ENCODE measurements around the gene IQCK.

Gene IQCK

GRCh38 chr16:19754644-19755036 is 36.6 kb downstream of the IQCK start:
- DNase-seq (ENCODE audit: low spot score) (no peak), FAIRE-seq (no peak)

- DNase-seq (ENCODE audit: low spot score), result no peak
- no peak for FAIRE-seq
Observed at GRCh38 chr16:19755268-19755667, 37.2 kb downstream of the IQCK start.

- FAIRE-seq (no peak), DNase-seq (ENCODE audit: low spot score) (peak; percentile 13)
Observed at GRCh38 chr16:19757026-19757425, 39.0 kb downstream of the IQCK start.

- FAIRE-seq, result no peak
- DNase-seq (ENCODE audit: low spot score), result no peak
Observed at GRCh38 chr16:19757762-19758595, 39.9 kb downstream of the IQCK start.

- no peak for DNase-seq (ENCODE audit: low spot score)
- no peak for FAIRE-seq
Observed at GRCh38 chr16:19760356-19761060, 42.4 kb downstream of the IQCK start.

GRCh38 chr16:19765860-19766553 is 47.9 kb downstream of the IQCK start:
- FAIRE-seq, result no peak
- no peak for DNase-seq (ENCODE audit: low spot score)

GRCh38 chr16:19766554-19766884 is 48.4 kb downstream of the IQCK start:
- FAIRE-seq (no peak), DNase-seq (ENCODE audit: low spot score) (no peak)

GRCh38 chr16:19766988-19767387 is 48.9 kb downstream of the IQCK start:
- FAIRE-seq, result no peak
- DNase-seq (ENCODE audit: low spot score), result no peak

- DNase-seq (ENCODE audit: low spot score), result no peak
- no peak for FAIRE-seq
Observed at GRCh38 chr16:19767497-19767896, 49.4 kb downstream of the IQCK start.

- no peak for DNase-seq (ENCODE audit: low spot score)
- FAIRE-seq, result no peak
Observed at GRCh38 chr16:19769239-19769638, 51.2 kb downstream of the IQCK start.

GRCh38 chr16:19771040-19771439 is 53.0 kb downstream of the IQCK start:
- FAIRE-seq (no peak), DNase-seq (ENCODE audit: low spot score) (no peak)

GRCh38 chr16:19771796-19772195 is 53.7 kb downstream of the IQCK start:
- FAIRE-seq (no peak), DNase-seq (ENCODE audit: low spot score) (no peak)

GRCh38 chr16:19774024-19774423 is 56.0 kb downstream of the IQCK start:
- DNase-seq (ENCODE audit: low spot score) (no peak), FAIRE-seq (no peak)

GRCh38 chr16:19776147-19776546 is 58.1 kb downstream of the IQCK start:
- FAIRE-seq, result no peak
- DNase-seq (ENCODE audit: low spot score), result no peak

- no peak for FAIRE-seq
Observed at GRCh38 chr16:19776565-19776964, 58.5 kb downstream of the IQCK start.

GRCh38 chr16:19780321-19780720 is 62.2 kb downstream of the IQCK start:
- DNase-seq (ENCODE audit: low spot score) (no peak), FAIRE-seq (no peak)

More at GRCh38 chr16:19776565-19776964, 58.5 kb downstream of the IQCK start:
- no peak for DNase-seq (ENCODE audit: low spot score)

- FAIRE-seq, result no peak
- DNase-seq (ENCODE audit: low spot score), result no peak
Observed at GRCh38 chr16:19781226-19781625, 63.2 kb downstream of the IQCK start.

- DNase-seq (ENCODE audit: low spot score) (no peak), FAIRE-seq (no peak)
Observed at GRCh38 chr16:19783363-19784182, 65.5 kb downstream of the IQCK start.

- no peak for FAIRE-seq
- DNase-seq (ENCODE audit: low spot score), result no peak
Observed at GRCh38 chr16:19784183-19784736, 66.2 kb downstream of the IQCK start.

- FAIRE-seq, result no peak
- DNase-seq (ENCODE audit: low spot score), result no peak
Observed at GRCh38 chr16:19785081-19785480, 67.0 kb downstream of the IQCK start.

- no peak for DNase-seq (ENCODE audit: low spot score)
- no peak for FAIRE-seq
Observed at GRCh38 chr16:19785512-19786130, 67.5 kb downstream of the IQCK start.
